Measurements from ENCODE around the gene METRN. TPM values are rescaled to one million over a fixed set of nuclear protein-coding genes. Genes with fewer than 3 reads are reported as not detected.

METRN gene
- total RNA-seq, 4 donors from 2014 or later: 51.0 to 109 (median 57.0) TPM

- intact Hi-C loops (cut with DNase I): no loop called here
- 68 to 82% methylated on average over 11 to 14 of the region's 22 CpGs for WGBS, 2 donors
- H3K27ac ChIP-seq: no peak overlapping the region
- no peaks in the 10 kb centered on the region for H3K36me3 ChIP-seq
- no peak for TF ChIP-seq POLR2A (IDR thresholded peaks at IDR 0.05)
- no peak for TF ChIP-seq CTCF (IDR thresholded peaks at IDR 0.05)
- H3K4me1 ChIP-seq: peaks cover 4 to 5% of the 10 kb centered on the region in 2 donors
- no peak overlapping the region for H3K4me3 ChIP-seq (replicated peaks in 1 of 3)
- no peaks in the 10 kb centered on the region for H3K9me3 ChIP-seq
- no peak for DNase-seq
- H3K27me3 ChIP-seq: no peaks in the 10 kb centered on the region
Observed at GRCh38 chr16:761625-762513, 47.0 kb downstream of the METRN start.

DNA sequence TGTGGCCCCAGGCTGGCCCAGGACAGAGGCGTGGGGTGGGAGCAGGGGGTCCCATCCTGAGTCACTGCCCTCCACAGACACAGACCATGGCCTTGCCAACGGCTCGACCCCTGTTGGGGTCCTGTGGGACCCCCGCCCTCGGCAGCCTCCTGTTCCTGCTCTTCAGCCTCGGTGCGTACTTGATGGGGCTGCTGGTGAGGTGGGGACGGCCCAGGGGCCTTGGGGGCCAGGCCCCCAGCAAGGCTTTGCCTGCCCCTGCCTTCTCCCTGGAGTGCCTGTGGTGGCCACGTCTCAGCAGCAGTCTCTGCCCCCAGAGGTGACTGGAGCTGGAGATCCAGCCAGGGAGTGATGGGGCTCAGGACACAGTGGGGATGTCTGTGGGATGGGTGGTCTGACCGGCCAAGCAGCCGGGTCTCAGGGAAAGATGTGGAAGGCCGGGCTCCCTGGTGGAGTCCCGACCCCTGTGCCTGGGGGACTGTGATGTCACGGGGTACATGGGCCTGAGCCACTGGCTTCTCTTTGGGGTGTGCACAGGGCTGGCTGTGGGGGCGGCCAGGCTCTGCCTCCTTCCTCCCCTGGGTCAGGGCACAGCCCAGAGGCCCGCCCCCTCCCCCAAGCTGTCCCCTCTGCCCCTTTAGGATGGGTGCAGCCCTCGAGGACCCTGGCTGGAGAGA lies 47.8 kb downstream of the METRN start:
- H3K4me3 ChIP-seq (replicated peaks in 1 of 3): no peak overlapping the region
- H3K4me1 ChIP-seq: peaks cover 4 to 5% of the 10 kb centered on the region in 2 donors
- intact Hi-C loops (cut with DNase I): no loop called here
- DNase-seq: no peak
- no peak overlapping the region for H3K27ac ChIP-seq
- no peaks in the 10 kb centered on the region for H3K9me3 ChIP-seq
- 61 to 90% methylated on average over 2 to 6 of the region's 17 CpGs for whole genome bisulfite sequencing, 2 donors
- H3K36me3 ChIP-seq: no peaks in the 10 kb centered on the region
- TF ChIP-seq CTCF (IDR thresholded peaks at IDR 0.05) (no peak), POLR2A (IDR thresholded peaks at IDR 0.05) (no peak)
- no peaks in the 10 kb centered on the region for H3K27me3 ChIP-seq

DNA sequence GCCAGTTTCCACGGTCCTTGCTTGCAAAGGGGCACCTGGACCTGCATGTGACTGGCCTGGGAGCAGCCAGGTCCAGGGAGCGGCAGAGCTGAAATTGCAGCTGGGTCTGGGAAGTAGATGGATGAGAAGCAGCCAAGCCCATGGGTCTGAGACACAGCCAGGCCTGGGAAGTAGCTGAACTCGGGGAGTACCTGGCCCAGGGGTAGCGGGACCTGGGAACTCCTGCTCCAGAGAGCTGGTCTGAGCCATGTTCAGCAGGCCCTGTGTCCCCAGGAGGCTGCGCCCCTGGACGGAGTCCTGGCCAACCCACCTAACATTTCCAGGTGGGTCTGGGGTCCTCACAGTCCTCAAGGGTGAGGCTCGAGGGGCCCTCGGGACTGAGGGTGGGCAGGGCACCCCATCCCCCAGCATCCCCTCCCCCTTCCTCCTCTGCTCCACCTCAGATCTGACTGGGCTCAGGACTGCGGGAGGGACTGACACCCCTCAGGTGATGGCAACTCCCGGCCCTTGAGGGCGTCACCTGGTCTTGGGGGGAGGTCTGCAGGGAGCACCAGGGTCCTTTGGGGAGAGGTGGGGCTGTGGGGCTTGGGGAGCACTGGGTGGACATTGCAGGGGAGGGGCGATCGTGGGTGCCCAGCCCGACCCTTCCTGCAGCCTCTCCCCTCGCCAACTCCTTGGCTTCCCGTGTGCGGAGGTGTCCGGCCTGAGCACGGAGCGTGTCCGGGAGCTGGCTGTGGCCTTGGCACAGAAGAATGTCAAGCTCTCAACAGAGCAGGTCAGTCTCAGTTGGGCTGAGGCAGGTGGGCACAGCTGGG lies 48.7 kb downstream of the METRN start:
- Histone ChIP-seq H3K9me3 (no peaks in the 10 kb centered on the region), H3K27me3 (no peaks in the 10 kb centered on the region), H3K4me1 (peaks cover 4 to 5% of the 10 kb centered on the region in 2 donors), H3K27ac (no peak overlapping the region), H3K36me3 (no peaks in the 10 kb centered on the region), H3K4me3 (replicated peaks in 1 of 3) (no peak overlapping the region)
- 67 to 69% methylated on average over 6 to 16 of the region's 21 CpGs for WGBS, 2 donors
- intact Hi-C loops (cut with DNase I): no loop called here
- DNase-seq: no peak
- no peak for TF ChIP-seq POLR2A (IDR thresholded peaks at IDR 0.05)
- no peak for TF ChIP-seq CTCF (IDR thresholded peaks at IDR 0.05)

GRCh38 chr16:764184-764750 lies 49.3 kb downstream of the METRN start:
- peaks cover 3 to 5% of the 10 kb centered on the region in 2 donors for H3K4me1 ChIP-seq
- intact Hi-C loops (cut with DNase I): no loop called here
- H3K9me3 ChIP-seq: no peaks in the 10 kb centered on the region
- TF ChIP-seq CTCF (IDR thresholded peaks at IDR 0.05) (no peak), POLR2A (IDR thresholded peaks at IDR 0.05) (no peak)
- H3K27ac ChIP-seq: no peak overlapping the region
- no peak overlapping the region for H3K4me3 ChIP-seq (replicated peaks in 1 of 3)
- no peak for DNase-seq
- no peaks in the 10 kb centered on the region for H3K27me3 ChIP-seq
- no peaks in the 10 kb centered on the region for H3K36me3 ChIP-seq
- 64 to 91% methylated on average over 6 to 13 of the region's 20 CpGs for WGBS, 2 donors
